HepG2 (cell line): ENCODE data around the gene AHCY. TPM values are rescaled to one million over a fixed set of nuclear protein-coding genes. Genes with fewer than 3 reads are reported as not detected.

Experiments used
- ARID5B ChIP-seq: IDR thresholded peaks from 2 replicates; pipeline ENCODE4 v1.4.0; 2020; ENCODE audit warnings: mild to moderate bottlenecking, missing genetic modification reagents
- ATF7-NPFF ChIP-seq: sonication (generic); formaldehyde crosslinking; IDR thresholded peaks from 2 replicates; pipeline ENCODE4 v1.8.1; 2023; ENCODE audit warnings: mild to moderate bottlenecking, low read depth, missing genetic modification reagents, moderate library complexity
- BRCA1 ChIP-seq: sonication (generic); formaldehyde crosslinking; IDR thresholded peaks from 2 replicates; pipeline ENCODE4 v1.4.0; 2020; ENCODE audit warnings: missing genetic modification reagents
- DMTF1 ChIP-seq: sonication (generic); formaldehyde crosslinking; IDR thresholded peaks from 2 replicates; pipeline ENCODE4 v1.4.0; 2020; ENCODE audit warnings: mild to moderate bottlenecking, missing genetic modification reagents
- ETV6 ChIP-seq: sonication (generic); formaldehyde crosslinking; conservative IDR thresholded peaks from 2 replicates; pipeline ENCODE4 v1.4.0; 2020; ENCODE audit warnings: missing genetic modification reagents
- MZF1 ChIP-seq: sonication (generic); formaldehyde crosslinking; IDR thresholded peaks from 2 replicates; pipeline ENCODE4 v1.8.1; 2023; ENCODE audit warnings: mild to moderate bottlenecking, missing genetic modification reagents, borderline replicate concordance
- ZBTB40 ChIP-seq, 2 experiments: fragments of 450-650 bp in 1 of 2; sonication (generic) in 1 of 2; formaldehyde crosslinking in 1 of 2; IDR thresholded peaks; 2 replicates each; pipeline versions ENCODE4 v1.6.1 to v1.8.0; 2016 to 2022; ENCODE audit warnings: antibody characterized with exemption in 1 of 2, mild to moderate bottlenecking in 1 of 2, missing genetic modification reagents in 1 of 2
- ZFP1 ChIP-seq: IDR thresholded peaks from 2 replicates; pipeline ENCODE4 v1.6.1; 2016
- ZNF543 ChIP-seq: sonication (generic); formaldehyde crosslinking; IDR thresholded peaks from 2 replicates; pipeline ENCODE4 v1.4.0; 2020; ENCODE audit warnings: mild to moderate bottlenecking, missing genetic modification reagents
- ZNF879 ChIP-seq: sonication (generic); formaldehyde crosslinking; IDR thresholded peaks from 2 replicates; pipeline ENCODE4 v1.8.1; 2023; ENCODE audit warnings: missing genetic modification reagents
- polyA plus RNA-seq, 8 experiments: library from polyadenylated mRNA; depleted of rRNA in 3 of 8; stranded (reverse) in 7 of 8; unstranded in 1 of 8; fragments of >200 nt; fragmentation: Illumina TruSeq in 4 of 8; extraction: Trizol in 4 of 8; gene quantifications; 2 replicates each; pipeline versions ENCODE4 v1.2.1 to v1.2.3, GENCODE V29; 2011 to 2016; ENCODE audit warnings: low read depth in 4 of 8, missing spikeins in 1 of 8, mixed read lengths in 1 of 8; ENCODE audit not compliant: insufficient read depth in 1 of 8
- total RNA-seq, 5 experiments: library from RNA; depleted of rRNA; stranded (reverse); fragments of >200 nt; fragmentation: Illumina TruSeq; extraction: Trizol; gene quantifications; 2 replicates each; pipeline ENCODE4 v1.2.3, GENCODE V29; 2016; ENCODE audit warnings: low read depth in 1 of 5

Gene AHCY
- total and polyA plus RNA-seq, 2 of the 13 experiments (the other 11 are each of a cell fraction or from before 2014, with no cell fraction given) = 407 to 419 TPM

- peak; percentile 92 for TF ChIP-seq ARID5B
- peak; percentile 89 for TF ChIP-seq BRCA1 (CRISPR knock-in tag)
- peak; percentile 33; the same call in 1 of the 2 replicates for TF ChIP-seq MZF1
- peak; percentile 19 for TF ChIP-seq ZNF543 (CRISPR knock-in tag)
- TF ChIP-seq ZBTB40 (IDR thresholded peaks at IDR 0.05) = no peak; the same call in 1 of the 2 replicates
- TF ChIP-seq ZBTB40 (CRISPR knock-in tag; IDR thresholded peaks at IDR 0.05) = peak; percentile 49; the same call in 1 of the 2 replicates
- TF ChIP-seq ZFP1 (CRISPR knock-in tag) = peak; percentile 91; the same call in 1 of the 2 replicates
- no peak for TF ChIP-seq ZNF879 (CRISPR knock-in tag)
- peak; percentile 51; the same call in 1 of the 2 replicates for TF ChIP-seq ETV6 (CRISPR knock-in tag)
- no peak for TF ChIP-seq DMTF1
- peak; percentile 95; the same call in 1 of the 2 replicates for TF ChIP-seq ATF7-NPFF
Observed at GRCh38 chr20:34311118-34312023, 8.2 kb upstream of the AHCY start (continued).
